ENCODE results near the gene ITGA1.

ITGA1 gene

DNA sequence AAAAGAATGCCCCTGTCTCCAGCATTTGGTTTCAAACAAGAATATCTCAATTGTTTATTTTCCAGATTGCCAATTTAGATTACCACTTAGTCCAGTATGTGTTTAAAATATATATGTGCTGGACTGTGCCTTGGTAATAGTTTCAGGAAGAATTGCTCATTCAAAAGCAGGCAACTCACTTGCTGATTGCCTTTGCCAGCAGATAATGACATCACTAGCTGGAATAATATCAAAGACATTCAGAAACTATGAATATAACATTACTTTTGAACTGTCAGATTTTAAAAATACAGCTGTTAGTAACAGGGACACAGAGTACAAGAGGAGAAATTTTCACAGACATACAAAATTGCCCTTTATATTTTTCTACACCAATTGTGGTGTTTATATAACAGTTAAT is 105.4 kb downstream of the ITGA1 start:
- in situ Hi-C loops (cut with HindIII; ENCODE audit: low sequenced_read_pairs): no loop called here

DNA sequence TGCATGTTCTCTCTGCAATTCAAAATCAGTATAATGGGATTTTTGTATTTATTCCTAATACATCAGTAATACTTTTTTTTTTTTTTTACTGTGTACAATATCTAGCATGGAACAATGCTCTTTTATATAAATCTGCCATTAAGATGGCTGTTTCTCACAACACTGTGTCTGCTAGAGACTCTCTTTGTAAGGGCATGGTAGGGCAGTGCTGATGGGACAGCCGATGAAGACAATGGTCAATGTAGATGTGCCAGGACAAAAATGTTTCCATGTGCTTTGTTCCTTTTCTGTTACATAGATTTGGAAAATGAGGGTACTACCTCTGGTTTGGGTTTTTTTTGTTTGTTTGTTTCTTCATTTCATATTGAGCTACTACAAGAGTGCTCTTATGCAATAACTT is 106.1 kb downstream of the ITGA1 start:
- in situ Hi-C loops (cut with HindIII; ENCODE audit: low sequenced_read_pairs): no loop called here

DNA sequence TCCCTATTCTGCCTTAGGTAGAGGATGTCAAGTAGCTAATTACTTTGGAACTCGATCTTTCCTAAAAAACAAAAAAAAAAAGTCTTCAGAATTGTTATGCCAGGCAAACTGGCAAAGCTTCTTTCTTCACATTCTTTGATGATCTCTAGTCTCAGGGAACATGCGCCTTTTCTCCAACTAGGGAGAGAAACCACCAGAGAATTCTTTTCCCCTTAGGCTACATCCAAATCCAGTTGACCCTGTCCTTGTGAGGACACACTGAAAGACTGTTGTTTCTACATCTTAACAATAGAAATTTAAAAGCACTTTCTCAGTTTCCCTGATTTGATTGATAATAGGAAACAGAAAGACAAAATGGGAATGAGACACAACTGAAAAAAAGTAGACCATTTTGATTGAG is 106.7 kb downstream of the ITGA1 start:
- in situ Hi-C loops (cut with HindIII; ENCODE audit: low sequenced_read_pairs): no loop called here

DNA sequence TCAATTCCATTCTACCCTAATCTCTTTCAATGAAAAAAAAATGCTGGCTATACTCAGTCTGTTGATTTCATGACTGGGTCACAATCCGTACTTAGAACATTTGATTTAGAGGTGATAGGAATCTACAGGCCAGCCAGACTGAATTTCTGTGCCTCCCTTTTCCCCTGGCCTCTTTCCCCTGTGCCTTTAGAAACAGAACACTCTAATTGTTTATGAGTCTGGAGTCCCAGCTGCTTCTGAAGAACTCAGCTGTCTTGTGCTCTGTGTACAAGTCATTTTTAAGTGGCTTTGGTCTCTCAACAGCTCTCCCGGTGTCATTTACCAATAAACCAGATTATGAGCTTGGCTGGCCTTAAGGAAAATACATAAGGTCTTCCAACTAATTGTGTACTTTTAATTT is 107.4 kb downstream of the ITGA1 start:
- in situ Hi-C loops (cut with HindIII; ENCODE audit: low sequenced_read_pairs): no loop called here

DNA sequence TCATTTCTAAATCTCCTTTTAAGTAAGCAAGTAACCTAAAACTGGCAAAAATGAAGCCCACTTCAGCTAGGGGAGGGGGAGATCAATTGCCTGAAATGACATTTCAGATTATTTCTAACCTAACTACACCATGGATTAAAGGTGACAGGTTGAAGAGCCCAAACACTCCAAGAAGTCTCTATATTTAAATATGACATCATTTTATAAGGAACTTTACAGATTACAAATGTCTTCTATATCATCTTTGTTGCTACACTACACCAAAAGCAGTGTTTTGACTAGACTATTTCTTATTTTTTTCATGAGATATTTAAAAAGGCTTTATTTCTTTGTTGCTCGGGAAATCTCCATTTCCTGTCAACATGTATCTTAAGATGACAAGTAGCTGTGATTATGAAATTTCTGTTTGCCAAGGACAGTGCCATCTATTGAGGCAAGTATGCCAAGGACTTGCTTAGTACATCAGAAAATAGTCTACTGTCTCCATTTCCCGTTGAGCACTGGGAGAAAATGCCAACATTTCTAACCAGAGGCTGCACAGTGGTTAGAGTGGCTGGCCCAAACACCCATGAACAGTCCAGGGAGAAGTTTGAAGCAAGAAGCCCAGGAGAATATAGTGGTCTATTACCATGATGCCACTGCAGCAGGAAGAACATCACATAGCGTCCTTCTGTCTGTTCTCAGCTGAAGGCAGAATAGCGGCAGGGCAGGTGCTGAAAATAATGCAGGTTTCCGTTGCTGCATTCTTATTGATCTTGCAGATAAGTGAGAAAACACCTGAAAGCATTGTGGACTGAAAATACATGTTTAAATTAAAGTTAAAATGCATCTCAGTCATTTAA is 108.1 kb downstream of the ITGA1 start:
- in situ Hi-C loops (cut with HindIII; ENCODE audit: low sequenced_read_pairs): no loop called here

DNA sequence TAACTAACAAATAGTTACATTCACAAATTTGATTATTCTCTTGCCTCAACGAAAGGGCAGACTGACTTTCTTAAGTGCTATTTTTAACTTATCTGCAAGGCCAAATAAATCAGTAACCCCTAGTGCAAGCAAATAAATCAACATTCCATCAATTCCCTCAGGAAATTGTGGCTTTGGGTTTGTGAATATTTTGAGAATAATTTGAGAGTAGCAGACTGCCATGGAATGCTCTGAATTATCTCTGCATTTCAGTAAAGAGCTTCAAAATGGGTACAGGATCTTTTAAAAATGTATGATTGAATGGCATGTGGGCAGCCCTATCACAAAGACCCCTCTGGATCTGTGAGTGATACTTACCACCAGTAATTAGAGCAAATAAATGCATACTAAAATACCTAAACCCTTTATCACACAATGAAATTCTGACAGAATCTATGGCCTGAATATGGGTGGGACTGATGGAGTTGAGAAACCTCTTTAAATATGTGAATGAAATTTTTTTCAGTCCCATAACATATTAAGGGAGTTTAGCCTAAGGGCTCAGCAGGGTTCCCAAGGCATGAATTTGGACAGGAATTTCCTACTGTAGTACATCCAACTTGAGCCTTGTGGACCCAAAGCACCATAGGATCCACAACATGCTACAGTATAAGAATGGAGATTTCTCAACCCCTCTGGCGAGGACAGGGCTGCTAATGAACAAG is 109.0 kb downstream of the ITGA1 start:
- in situ Hi-C loops (cut with HindIII; ENCODE audit: low sequenced_read_pairs): no loop called here

DNA sequence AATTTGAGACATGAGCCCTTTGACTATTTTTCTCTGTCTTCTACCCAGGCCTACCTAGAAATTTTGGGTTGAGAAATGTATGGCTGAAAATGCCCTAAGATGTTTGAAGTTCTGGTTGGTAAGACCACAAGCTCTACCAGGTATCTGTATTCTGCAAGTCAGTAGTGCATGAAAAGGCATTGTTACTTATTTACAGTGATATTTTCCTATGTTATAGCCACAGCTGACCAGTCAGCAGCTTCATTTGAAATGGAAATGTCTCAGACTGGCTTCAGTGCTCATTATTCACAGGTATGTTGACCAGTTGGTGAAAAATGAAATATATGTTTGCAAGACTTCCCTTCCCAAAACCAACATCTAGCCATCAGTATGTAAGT is 109.5 kb downstream of the ITGA1 start:
- in situ Hi-C loops (cut with HindIII; ENCODE audit: low sequenced_read_pairs): no loop called here

DNA sequence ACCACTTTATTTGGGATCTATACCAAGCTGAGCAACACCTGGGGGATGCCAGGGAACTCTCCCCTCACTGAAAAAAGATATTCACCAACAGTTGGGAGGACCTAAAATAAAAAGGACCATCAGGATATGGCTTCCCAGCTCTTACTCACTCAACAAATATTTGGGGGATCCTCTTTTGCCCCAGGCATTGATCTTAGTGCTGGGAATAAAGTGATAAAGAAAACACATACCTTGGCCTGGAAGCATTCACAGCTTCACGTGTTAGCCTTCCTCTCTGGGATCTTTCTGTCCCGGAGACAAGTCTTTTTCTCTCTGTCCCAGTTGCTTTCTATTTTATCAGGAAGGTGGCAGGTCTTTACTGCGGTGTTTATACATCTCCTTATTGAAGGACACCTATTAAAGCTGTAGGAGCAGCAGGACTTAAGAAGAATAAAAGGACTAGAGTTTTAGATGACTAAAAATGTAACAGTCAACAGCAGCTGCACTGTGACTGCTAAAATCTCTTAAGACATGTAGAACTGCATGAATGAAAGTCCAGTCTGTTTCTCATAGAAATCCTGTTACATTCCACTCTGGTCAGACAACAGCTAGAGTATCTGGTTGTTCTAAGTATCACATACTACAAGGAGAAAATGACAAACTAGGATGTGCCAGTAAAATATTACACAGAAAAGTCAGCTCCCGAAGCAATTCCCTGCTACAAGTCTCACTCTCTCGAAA is 111.4 kb downstream of the ITGA1 start:
- in situ Hi-C loops (cut with HindIII; ENCODE audit: low sequenced_read_pairs): no loop called here

DNA sequence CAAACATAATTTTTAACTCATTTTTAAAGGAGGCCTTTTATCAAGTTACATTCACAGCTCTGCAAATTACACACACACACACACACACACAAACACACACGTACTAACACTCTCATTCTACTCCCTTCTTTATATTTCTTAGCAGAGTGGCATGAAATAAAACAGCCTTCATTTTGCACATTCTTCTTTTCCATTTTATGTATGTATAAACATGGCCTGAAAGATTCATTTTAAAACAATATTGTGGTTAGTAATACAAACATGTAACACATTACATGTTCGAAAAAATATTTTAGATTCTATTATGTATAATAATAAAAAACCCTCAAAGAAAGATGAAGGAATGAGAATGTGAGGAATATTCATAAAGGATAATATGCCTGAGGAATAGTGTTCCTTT is 115.4 kb downstream of the ITGA1 start:
- in situ Hi-C loops (cut with HindIII; ENCODE audit: low sequenced_read_pairs): no loop called here

DNA sequence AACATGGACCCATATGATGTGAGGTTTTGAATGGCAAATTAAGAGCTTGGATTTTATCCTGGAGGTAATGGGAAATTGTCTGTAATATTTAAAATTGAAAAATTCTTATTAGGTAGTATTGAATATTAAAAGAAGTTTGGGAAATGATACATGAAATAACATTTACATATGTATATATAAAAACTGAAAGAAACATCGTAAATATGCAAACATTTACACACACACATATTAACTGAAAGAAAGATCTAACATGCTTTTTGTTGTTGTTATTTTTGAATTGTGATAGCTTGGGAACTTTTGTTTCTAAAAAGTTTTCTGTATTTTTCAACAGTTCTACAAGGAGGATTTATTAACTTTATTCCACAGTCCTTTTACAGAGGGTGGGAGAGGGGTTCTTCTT is 118.6 kb downstream of the ITGA1 start:
- in situ Hi-C loops (cut with HindIII; ENCODE audit: low sequenced_read_pairs): no loop called here

DNA sequence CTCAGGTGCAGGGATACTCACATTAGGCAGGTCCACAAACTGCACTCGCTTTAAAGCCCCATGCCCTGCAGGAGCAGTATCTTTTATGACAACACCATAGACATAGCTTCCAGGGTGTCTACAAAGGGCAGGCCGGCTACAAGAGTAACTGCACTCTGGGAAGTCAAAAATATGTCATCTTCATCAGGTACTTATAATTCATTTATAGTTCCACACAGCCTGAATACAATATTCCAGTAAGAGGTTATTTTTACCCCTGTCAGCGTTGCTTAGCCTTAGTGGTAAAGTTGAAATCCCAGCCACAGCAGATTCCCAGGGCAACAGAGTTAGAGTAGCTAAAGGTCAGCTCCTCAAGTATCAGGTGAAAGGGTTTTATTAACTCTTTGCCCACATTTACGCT is 119.1 kb downstream of the ITGA1 start:
- in situ Hi-C loops (cut with HindIII; ENCODE audit: low sequenced_read_pairs): no loop called here

DNA sequence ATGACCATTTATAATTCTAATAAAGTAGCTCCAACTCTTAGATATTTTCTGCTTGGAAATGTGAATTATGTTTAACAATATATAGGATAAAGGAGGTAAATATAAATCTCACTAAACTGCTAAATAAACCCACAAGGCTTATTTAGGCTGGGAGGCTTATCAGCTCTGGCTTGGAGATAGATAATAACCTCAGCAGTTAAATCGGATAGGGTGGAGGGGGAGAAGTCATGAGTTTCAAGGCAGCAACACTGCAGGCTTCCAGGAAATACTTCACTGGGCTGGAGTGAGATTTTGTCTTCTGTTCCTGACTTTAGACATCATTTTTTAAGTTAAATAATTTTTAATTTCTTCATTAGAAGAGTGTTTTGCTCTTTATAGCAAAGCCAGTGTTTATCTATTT is 121.5 kb downstream of the ITGA1 start:
- in situ Hi-C loops (cut with HindIII; ENCODE audit: low sequenced_read_pairs): no loop called here

DNA sequence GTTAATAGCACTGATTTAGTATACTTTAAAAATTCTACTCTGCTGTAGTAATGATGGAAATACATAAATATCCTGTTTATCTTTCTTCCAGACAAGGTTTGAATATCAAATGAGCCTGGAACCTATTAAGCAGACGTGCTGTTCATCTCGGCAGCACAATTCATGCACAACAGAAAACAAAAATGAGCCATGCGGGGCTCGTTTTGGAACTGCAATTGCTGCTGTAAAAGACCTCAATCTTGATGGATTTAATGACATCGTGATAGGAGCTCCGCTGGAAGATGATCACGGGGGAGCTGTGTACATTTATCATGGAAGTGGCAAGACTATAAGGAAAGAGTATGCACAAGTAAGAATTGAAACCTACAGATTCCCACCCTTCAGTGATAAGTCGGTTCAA is 122.4 kb downstream of the ITGA1 start:
- in situ Hi-C loops (cut with HindIII; ENCODE audit: low sequenced_read_pairs): no loop called here

DNA sequence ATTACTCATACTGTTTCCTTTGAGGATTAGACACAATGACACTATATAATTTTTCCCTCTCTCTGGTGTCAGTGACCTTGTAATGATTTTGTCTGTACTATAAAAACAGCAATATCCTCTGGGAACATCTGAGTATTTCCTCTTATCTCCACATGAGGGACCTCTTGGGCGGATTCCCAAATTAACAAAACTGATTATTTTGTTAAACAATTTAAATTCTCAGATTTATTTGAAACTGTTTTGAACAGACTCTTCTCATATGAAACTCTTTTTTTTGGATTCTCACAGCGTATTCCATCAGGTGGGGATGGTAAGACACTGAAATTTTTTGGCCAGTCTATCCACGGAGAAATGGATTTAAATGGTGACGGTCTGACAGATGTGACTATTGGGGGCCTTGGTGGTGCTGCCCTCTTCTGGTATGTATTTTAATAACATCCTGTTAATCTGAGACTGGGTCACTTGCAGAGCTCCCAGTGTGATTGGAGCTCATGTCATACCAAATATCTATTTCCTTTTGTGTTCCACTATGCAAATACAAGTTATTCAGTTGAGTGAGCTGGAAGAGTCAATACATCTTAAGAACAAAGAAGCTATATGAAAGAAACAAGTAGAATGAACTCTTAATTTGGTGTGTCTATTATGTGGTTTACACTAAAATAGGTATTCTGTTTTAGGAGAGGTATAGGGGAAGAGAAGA is 127.6 kb downstream of the ITGA1 start:
- in situ Hi-C loops (cut with HindIII; ENCODE audit: low sequenced_read_pairs): no loop called here

DNA sequence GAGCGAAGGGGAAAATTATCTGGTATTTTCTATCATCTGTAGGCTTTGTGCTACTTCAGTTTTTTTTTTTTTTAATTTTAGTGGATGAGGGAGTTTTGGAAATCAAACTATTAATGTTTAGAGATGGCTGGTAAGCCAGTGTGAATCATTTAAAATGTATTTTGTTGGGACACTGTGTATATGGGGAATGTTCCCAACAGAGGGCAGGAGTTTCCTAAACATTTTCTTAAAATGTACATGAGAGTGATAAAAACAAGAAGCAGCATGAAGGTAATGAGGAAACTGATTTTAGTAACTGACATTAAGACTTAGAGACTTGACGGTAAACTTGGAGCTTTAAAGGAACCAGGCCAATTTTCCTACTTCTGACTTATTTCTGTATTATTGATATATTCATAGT is 133.2 kb downstream of the ITGA1 start:
- in situ Hi-C loops (cut with HindIII; ENCODE audit: low sequenced_read_pairs): loop anchor here (5.0 kb wide), 1 partner anchor 176 kb away; no protein-coding TSS in a partner anchor

DNA sequence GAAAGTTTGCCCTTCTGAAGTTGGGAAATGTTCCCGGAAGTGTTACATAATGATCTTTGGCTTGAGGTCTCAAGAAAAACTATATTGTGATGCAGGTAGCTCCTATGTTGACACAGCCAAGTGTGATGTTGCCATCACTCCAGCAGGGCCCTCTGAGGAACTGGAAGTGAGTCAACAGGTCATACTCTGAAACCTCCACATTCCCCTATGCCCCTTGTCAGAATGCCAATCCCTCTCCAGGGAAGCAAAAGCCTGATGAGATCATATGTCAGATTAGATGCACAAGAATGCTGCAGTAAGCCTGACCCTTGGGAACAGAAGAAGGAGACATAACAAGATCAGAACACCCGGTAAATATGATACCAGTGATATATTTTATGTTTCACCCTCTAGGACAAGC is 134.7 kb downstream of the ITGA1 start:
- in situ Hi-C loops (cut with HindIII; ENCODE audit: low sequenced_read_pairs): loop anchor here (5.0 kb wide), 1 partner anchor 175 kb away; no protein-coding TSS in a partner anchor

DNA sequence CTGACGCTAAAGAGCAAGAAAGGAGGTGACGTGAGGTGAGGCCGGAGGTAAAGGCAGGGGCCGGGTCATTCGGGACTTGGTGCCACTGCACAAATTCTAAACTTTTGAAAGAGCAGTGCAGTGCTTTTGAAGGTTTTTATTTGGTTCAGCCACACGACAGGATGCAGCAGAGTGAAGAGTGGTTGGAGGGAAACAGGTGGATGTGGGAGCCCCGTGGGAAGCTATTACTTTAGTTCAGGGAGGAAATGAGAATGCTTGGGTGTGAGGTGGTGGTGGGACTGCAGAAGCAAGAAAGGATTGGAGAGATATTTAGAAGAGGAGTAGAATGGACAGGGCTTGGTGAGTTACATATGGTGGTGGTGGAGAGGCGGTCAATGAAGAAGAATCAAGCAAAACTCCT is 136.7 kb downstream of the ITGA1 start:
- in situ Hi-C loops (cut with HindIII; ENCODE audit: low sequenced_read_pairs): loop anchor here (5.0 kb wide), 1 partner anchor 173 kb away; no protein-coding TSS in a partner anchor

DNA sequence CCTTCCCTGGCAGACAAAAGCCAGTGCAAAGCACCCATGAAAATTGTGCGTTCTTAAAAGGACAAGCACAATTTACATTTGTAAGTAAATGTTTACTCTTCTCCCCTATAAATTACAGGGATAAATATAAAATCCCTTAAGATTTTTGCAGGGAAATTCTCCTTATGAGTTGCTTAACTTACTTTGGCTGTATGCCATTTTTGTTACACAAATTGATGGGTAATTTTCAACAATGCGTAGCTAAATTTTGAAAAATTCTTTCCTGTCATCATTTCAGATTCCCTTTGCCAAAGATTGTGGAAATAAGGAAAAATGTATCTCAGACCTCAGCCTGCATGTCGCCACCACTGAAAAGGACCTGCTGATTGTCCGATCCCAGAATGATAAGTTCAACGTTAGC is 137.3 kb downstream of the ITGA1 start:
- in situ Hi-C loops (cut with HindIII; ENCODE audit: low sequenced_read_pairs): no loop called here

DNA sequence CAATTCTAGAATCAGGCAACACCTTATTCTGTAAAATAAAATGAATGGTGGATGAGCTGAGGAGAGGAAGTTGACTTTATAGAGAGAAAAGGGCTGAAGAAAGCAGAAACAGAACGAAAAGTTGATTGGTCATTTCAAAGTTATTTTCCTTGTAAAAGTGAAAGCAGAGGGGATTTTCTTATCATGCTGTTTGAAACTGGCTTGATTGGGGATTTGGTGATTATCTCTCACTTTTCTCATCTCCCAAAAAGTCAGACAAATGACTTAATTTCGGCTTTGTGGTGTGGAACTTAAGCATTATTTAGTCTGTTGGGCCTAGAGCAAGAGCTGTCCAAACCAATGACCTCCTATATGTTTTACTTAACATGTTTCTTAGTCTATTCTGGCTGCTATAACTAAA is 141.0 kb downstream of the ITGA1 start:
- in situ Hi-C loops (cut with HindIII; ENCODE audit: low sequenced_read_pairs): no loop called here

DNA sequence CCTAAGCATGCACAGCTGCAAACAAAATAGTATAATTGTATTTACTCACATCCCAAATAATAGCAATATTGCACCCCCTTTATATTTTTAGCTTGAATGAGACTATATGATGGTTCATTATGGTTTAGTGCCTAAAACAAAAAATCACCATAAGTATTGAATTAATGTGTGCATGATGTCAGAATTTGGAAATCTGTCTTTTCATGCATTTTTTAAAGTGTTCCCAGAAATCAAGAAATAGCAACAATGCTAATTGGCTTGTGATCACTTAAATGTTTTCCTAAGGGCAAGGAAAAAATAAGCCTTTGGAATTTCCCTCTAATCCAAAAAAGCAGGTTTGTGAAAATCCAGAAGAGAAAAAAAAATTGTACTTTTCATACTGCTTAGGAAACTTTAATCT is 150.5 kb downstream of the ITGA1 start:
- in situ Hi-C loops (cut with HindIII; ENCODE audit: low sequenced_read_pairs): no loop called here

DNA sequence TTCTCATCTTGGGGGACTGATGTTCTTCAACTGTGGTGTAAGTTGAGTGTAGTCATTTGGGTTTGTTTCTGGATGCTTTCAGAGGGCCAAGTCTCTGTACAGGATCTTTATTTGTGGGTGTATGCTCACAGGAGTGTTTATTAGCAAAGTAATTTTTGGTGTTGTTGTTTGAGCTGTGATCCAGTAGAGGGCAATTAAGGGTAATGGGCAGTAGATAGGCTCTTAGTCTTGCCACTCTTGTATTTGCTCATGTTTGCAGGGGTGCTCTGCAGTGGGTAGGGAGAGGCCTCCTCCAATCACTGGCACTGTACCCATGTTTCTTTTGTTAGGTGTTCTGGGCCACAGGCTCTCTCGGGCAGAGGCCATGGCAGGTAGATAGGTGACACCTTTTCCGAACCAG is 155.6 kb downstream of the ITGA1 start:
- in situ Hi-C loops (cut with HindIII; ENCODE audit: low sequenced_read_pairs): no loop called here

Data from endothelial cell of hepatic sinusoid (primary cell).